NCI-H82 (cell line): ENCODE data around the gene ZDHHC21.
"Not testable (repeated sequence)": the region's sequence is repeated elsewhere in the genome, so short reads cannot be mapped to it uniquely, and the experiment has no call there.

ENCODE experiments used
- DNase-seq: peaks from one replicate; lab custom pipeline; 2025; lab: John Stamatoyannopoulos, UW

Gene ZDHHC21

GRCh38 chr9:14682616-14683015 lies 10.6 kb downstream of the ZDHHC21 start:
- DNase-seq: not testable (repeated sequence)

DNA sequence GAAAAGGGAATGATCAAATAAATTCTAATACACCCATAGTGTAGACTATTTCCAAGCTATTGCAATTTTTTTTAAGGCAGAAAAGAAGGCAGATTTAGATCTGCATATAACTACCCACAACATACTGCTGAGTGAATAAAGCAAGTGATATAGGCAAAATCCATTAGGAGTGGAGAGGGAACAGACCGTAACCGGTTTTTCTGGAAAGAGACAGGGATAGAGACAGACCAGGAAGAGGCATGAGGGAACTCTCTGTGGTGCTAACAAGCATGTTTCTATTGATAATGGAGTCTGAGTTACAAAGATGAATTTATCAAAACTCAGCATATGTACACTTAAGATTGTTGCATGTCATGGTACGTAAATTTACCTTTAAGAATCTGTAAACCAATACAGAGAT lies 14.5 kb downstream of the ZDHHC21 start:
- no peak for DNase-seq

DNA sequence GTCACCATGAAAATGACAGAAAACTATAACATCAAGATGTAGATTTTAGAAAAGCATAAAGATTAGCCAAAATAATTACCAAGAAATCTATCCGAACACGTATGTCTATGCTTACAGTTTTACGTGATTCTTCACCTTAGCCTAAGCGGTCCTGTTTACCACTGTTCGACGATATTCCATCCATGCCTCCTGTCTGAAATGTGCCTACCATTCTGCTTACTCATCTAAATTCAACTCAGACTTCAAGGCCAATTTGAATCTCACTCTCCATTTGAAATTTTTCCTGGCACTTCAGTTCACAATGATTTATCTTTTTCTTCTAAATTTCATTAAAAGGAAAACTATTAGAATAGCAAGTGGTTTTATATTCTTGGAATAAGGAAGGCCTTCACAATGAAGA lies 15.4 kb downstream of the ZDHHC21 start:
- DNase-seq: no peak

GRCh38 chr9:14677396-14677795 lies 15.8 kb downstream of the ZDHHC21 start:
- DNase-seq: no peak

DNA sequence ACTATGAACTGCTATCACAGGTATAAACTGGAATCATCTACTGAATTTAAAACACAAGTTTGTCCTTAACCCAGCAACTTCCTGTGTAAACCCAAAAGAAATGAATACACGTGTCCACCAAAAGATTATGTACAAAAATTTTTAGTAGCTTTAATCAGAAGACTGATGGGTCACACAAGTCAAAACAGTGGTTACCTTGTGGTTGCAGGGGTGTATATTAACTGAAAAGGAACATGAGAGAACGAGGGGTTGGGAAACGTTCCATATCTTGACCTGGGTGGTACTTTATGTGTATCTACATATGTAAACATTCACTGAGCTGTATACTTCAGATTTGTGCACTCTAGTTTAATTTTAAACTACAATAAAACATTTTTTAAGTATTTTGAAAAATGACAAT lies 18.6 kb downstream of the ZDHHC21 start:
- no peak for DNase-seq

- no peak for DNase-seq
Observed at GRCh38 chr9:14671377-14671776, 21.9 kb downstream of the ZDHHC21 start.

GRCh38 chr9:14670718-14671117 lies 22.5 kb downstream of the ZDHHC21 start:
- no peak for DNase-seq

DNA sequence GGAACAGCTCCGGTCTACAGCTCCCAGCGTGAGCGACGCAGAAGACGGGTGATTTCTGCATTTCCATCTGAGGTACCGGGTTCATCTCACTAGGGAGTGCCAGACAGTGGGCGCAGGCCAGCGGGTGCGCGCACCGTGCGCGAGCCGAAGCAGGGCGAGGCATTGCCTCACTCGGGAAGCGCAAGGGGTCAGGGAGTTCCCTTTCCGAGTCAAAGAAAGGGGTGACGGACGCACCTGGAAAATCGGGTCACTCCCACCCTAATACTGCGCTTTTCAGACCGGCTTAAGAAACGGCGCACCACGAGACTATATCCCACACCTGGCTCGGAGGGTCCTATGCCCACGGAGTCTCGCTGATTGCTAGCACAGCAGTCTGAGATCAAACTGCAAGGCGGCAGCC lies 29.2 kb downstream of the ZDHHC21 start:
- DNase-seq: not testable (repeated sequence)

DNA sequence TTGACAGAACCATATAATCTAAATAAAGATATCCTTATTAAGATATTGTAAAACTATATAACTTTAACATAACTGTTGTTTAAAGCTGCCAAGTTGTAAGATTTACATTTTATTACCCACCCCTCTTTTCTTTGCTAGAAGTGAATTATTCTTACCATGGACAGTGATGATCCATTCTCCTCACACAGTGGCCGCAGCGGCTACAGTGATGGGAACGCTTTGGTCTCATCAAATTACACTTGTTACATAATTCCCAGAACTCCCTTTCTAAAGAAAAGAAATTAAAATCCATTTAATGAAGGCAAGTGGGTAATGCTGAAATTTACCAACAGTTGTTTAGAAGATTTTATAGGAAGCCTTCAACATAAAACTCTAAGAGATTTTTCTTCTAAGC lies 31.2 kb downstream of the ZDHHC21 start:
- DNase-seq: no peak

DNA sequence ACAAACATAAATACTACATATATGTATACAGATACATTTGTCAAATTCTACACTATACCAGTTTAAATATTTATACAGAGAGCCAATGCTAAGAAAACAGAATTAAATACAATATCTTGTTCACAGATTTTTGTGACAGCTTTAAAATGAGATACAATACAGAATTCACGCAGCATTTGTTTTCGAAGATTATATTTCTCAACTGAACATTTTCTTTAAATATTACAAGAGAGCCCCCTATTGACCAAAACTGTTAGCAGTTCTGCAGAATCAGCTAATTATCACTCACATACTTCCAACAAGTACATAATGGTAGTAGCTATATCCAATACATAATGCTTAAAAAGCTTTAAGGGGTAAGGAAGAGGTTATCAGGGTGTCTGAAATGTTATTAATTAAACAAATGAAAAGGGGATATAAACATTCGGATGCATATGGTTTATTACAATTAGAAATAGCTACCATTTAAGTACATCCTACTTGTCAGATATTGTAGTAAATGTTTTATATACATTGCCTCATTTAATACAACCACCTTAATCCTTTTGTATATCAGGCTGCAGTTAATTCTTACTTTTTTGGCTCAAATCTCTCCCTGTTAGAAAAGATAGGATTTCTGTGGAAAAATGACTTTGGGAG lies 31.7 kb downstream of the ZDHHC21 start:
- peak; percentile 71 for DNase-seq

DNA sequence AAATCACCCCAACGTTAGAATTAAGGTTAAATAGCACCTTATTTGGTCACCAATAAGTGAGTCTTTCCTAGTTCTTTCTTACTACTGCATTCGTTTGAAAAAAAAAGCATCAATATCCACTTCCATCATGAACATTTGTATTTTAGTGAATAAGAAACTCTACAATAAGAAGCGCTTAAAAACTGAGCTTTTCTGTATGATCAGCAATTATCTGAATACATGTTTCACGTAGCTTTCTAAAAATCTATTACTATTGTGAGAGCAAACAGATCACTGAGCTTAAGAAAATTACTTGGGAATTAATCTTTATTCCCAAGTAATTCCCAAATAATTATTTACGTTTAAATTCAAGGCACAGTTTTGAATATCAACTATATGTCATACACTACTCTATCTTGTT lies 32.5 kb downstream of the ZDHHC21 start:
- DNase-seq: no peak

DNA sequence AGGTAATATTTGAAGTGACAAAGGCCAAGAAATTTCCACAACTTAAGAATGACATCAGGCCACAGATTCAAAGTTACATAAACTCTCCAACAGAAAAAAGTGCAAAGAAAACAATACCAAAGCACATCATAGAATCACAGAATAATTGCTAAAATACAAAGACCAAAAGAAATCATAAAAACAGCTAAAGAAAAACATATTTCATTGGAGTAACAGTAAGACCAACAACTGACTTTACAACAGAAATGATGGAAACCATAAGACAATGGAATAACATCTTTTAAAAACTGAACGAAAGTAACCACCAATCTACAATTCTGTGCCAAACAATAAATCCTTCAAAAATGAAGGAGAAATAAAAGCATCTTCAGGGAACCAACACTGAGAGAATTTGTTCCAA lies 38.3 kb downstream of the ZDHHC21 start:
- no peak for DNase-seq

DNA sequence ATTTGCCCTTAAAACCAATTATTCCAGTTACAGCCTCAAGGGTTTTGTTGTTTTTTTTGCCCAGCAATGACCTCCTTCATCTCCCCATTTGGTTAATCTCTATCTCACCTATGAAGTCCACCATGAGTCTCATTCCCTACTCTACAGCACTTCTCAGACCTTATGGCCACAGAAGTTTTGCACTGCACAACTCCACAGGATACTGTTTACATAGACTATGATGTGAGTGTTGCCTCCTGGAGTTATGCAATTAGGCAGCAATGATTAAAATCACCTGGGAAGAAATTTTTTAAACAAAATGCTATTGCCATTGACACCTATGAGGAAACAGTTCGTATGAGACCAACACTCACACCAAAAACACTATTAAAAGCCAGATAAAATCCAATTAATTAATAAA lies 39.7 kb downstream of the ZDHHC21 start:
- no peak for DNase-seq

DNA sequence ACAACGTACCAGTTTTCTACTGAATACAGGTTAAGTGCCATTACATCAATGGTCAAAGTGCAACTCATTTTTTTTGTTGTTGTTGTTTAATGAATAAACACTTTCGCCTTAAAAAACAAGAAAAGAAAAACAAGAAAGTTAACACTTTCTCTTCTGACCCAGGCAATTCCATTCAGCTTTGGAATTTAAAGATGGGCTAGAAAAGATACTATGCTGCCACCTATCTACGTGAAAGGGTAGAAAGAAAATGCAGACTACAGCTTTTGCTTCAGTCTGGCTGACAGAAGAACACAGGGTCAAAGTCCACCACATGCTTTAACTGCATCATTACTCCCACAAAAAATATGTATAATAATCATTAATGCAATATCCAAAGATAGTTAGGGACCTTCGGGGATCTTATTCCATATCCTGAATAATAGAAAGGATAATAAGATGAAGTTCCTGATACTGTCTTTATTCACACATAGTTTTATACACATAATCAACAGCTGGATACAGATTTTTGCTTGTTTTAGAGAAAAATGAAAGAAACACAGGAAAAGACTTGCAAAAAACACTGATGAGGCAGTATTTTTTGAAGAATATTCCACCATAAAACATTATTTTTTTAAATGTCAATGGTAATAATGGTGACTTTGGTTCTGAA lies 40.4 kb downstream of the ZDHHC21 start:
- peak; percentile 73 for DNase-seq

GRCh38 chr9:14650596-14650995 lies 42.6 kb downstream of the ZDHHC21 start:
- no peak for DNase-seq

DNA sequence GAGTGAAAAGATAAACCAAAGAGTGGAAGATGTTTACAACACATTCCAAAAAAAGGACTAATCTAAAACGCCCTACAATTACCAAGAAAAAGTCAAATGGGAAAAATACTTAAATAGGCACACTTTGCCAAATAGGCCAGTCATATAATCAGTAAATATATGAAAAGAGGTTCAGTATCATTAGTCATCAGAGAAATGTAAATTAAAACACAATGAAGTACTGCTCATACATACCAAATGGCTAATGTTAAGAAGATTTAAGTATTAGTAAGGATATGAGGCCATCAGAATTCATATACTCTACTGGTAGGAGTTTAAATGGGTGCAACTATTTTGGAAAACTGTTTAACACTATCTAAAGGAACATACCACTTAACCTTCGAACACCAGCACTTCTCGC lies 47.6 kb downstream of the ZDHHC21 start:
- DNase-seq: no peak

- no peak for DNase-seq
Observed at GRCh38 chr9:14640967-14641366, 52.3 kb downstream of the ZDHHC21 start.

DNA sequence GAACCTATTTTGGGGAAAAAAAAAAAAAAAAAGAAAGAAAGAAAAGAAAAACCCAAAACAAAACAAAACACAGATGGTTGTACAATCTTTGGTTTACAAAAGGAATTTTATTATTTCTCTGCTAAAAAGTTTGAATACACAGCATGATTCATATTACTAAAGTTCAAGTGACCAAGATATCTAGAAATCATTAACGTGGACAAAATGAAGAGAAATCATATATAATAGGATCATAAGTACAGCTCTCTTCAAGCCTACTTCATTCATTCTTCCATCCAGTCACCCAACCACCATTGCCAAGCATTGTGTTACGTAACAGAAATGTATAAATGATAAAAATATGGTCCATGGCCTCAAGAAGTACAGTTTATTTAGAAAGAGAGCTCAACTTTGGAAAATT lies 52.9 kb downstream of the ZDHHC21 start:
- DNase-seq: no peak

- DNase-seq: no peak
Observed at GRCh38 chr9:14633906-14634565, 59.2 kb downstream of the ZDHHC21 start.

DNA sequence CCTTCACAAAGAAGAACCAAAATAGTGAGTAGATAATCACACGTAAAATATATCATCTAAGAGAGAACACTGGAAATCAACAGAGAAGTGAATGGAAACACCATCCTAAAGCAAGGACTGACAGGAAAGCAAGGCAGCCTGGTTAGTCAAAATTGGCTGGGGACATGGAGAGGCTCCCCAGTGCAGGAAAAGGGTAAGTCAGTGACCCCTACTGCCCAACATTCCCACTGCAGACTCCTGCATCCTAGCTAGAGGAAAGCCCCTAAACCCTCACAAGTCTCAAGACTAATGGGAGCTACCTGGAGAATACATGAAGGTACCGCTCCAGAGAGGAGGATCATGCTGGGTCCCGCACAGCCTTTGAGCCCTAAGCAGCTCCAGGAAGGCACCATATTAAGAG lies 60.1 kb downstream of the ZDHHC21 start:
- no peak for DNase-seq

- DNase-seq: peak; percentile 82
Observed at GRCh38 chr9:14627513-14627912, 65.7 kb downstream of the ZDHHC21 start.

GRCh38 chr9:14618836-14619420 lies 74.3 kb downstream of the ZDHHC21 start:
- peak; percentile 4 for DNase-seq
